NCI-H2227 treated with DMSO at 0.1 percent for 48 hours (cell line): Measurements from ENCODE around the gene MAD1L1.

Experiments used
- DNase-seq: peaks from one replicate; lab custom pipeline; 2025; lab: John Stamatoyannopoulos, UW

Gene MAD1L1

DNA sequence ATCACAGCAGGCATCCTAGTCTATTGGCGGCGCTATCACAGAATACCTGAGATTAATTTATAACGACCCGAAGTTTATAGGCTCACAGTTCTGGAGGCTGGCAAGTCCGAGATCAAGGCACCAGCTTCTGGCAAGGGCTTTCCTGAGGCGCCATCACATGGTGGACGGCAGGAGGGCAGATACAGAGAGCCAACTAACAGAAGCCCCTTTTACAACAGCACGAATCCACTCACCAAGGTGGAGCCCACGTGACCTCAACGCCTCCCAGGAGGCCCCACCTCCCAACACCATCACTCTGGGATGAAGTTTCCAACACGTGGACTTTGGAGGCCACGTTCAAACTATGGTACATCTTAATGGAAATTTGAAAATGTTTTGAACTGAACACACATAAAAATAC lies 307.4 kb downstream of the MAD1L1 start:
- DNase-seq, result no peak

DNA sequence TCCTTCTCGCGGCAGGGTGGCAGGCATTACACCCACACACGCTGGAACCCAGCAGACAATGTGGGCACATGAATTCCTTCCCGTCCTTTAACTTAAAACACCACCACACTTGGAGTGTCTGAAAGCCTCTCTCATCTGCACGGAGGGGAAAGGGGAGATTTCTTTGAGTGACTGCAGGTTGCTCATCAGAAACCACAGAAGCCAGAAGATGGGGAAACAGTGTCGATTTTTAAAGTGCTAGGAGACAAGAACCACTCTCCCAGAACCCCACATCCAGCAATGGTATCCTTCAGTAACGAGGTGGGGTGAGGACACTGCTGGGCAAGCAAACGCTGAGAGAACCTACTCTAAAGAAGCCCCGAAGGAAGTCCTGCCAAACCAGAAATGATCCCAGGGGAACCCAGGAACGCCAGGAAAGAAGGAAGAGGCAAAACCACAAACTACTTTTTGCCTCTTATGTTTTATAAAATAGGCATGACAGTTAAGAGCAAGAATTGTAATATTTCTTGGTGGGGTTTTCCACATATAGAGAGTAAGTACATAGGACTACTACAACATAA lies 308.4 kb downstream of the MAD1L1 start:
- no peak for DNase-seq

DNA sequence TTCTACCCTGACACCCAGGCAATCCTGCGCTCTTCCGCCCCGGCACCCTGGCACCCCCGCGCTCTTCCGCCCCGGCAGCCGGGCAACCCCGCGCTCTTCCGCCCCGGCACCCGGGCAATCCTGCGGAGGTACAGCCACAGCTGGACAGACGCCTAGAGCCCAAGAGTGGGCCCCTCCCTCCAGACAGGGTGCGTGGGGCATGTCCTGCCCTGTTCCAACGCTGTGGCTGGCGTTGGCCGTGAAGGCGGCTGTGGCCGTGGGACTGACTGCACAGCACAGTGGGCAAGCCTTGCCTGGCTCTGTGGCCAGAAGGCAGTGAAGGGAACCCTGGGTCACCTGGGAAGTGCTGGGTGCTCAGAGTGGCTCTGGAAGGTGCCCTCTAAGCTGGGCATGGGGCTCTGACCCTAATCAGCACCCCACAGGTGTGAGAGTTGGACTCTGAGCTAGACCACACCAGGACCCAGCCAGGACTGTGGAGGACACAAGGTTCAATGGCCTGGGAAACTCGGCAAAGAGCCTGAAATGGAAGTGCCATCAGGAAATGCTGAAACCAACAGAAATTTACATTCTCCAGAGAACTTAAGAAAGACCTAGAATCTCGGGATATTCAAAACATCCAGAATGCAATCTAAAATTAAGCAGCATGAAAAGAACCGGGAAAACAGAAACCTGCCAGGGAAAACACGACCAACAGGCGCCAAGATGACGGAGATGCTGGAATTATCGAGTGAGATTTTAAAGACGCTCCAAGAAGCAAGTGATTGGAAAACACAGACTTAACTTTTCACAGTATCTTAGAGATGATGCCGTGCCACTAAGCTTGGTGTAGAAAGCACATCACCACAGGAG lies 309.1 kb downstream of the MAD1L1 start:
- DNase-seq, result no peak

DNA sequence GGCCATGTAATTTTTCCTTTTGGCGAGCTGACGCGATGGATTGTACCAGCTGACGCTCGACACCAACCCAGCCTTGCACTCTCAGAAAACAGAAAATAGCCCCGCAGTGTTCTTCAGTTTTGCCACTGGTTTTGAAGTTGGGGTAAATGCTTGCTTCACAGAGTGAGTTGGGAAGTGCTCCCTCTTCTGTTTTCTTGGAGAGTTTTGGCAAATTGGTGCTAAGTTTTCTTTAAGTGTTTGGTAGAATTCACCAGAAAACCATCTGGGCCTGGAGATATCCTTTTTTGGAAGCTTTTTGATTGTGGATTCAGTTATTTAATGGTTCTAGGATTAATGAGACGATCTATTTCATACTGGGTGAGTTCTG lies 309.9 kb downstream of the MAD1L1 start:
- DNase-seq, result no peak

DNA sequence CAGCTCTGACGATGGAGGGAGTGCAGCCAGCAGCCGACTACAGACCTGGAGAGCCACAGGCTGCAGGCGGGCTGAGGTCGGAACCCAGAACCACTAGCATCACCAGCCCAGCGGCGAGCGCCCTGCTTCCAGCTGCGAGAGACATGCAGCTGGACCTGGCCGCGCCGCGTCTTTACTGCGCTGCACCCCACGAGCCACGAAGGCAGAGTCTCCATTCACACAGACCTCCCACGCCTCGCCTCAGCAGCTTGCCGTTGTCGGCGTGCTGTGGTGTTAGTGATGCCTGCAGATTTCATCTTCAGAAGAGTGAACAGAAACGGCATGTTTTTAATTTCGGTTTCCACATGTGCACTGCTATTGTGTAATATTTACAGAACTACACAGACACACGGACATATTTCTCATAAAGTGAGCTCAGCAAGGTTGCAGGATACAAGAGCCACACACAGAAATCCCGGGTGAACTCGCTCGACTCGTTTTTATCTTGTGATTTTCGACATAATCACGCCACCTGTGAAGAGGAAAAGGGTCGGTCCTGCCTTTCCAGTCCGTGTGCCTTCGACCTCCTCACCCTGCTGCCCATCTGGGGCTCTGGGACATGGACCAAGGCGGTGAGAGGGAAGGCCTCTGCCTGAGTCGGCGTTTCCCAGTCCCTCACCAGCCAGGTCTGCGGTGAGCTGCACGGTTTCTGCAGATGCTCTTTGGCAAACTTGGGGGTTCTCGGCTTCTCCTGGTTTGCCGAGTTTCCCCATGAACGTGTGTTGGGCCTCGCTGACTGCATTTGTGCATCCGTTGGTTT lies 310.5 kb downstream of the MAD1L1 start:
- no peak for DNase-seq

DNA sequence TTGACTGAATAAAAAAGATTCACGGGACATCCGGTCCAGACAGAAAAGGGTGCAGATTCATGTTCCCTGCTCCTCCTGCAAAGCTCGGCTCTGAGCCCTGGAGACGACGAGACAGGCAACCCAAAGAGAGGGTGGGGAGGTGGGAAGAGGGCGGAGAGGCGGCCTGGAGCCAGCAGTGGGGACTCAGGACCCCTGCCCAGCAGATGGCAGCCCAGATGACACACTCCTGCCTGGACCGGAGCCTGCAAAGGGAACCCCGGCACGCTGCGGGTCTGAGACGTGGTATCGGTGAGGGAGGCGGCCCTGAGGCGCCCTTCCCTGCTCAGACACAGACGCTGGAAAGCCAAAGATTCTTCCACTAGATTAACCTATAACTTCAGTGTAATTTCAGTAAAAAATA lies 311.9 kb downstream of the MAD1L1 start:
- no peak for DNase-seq

DNA sequence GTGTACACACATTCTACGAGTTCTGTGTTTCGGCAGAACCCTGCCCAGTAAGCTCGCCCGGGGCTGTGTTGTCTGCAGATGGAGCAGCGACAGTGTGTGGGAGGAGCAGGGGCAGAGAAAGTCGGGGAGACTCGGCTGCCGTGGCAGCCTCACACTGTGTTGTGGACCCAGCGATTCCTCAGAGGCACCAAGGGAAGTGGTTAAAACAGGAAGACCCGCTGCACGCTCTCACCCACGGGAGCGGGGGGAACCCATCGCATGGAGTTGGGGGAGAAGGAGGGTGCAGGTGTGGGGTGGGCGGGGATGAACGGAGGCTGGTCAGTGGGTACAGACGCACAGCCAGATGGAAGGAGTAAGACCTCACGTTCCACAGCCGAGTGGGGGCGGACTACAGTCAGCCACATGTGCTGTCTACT lies 312.5 kb downstream of the MAD1L1 start:
- no peak for DNase-seq

DNA sequence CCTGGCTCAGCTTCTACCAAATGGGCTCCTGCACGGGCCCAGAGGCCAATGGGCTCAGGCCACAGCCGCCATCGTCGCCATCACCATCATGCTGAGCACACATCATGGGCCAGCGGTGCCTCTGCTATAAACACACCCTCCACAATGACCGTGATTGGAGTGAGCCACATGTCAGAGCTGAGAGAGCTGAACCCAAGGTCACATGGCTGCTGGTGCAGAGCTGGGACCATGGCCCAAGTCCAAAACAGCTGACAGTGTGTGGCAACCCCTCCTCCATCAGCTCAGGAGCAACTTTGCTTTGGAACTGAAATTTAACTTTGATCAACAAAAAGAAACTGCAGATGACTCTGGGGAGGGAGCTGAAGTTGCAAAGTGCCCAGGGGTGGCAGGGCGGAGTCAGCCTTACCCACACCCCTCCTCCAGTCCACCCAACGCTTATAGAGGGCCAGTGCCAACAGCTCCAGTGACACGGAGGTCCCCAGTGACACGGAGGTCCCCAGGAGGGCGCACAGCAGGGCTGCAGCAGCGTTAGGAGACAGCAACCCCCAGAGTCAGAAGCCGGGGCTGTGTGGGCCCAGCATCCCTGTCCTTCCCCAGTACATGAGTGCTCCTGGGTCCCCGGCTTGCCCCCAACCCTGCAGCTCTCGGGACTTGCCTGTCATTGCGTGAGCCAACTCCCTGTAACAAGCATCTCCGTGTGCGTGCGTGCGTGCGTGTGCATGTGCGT lies 313.0 kb downstream of the MAD1L1 start:
- DNase-seq, result no peak

DNA sequence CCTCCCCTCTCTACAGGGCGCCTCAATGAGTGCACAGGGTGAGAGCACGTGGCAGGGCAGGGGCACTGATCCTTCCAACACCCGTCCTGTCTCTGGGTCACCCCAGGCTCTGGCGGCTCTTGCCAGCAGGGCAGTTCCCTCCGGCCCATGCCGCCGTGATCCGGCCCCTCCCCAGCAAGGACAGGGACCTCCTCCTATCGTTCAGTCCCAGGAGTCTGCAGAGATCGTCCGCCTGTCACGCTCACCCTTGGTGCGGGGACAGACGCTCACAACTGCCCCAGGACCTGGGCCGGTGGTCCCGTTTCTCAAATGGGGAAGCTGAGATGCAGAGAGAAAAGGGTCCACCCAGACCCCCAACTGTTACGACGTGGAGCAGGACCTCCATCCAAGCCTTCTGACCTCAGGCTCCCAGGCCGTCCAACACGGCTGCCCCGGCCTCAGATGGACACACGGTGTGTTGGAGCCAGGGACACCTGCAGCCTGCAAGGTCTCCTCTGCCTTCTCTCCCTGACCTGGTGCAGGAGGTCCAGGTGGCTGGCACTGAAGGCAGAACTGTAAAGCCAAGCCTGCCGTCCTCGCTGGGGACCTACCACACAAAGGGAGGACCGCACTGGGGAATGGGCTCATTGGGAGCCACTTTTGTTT lies 313.7 kb downstream of the MAD1L1 start:
- DNase-seq, result no peak

DNA sequence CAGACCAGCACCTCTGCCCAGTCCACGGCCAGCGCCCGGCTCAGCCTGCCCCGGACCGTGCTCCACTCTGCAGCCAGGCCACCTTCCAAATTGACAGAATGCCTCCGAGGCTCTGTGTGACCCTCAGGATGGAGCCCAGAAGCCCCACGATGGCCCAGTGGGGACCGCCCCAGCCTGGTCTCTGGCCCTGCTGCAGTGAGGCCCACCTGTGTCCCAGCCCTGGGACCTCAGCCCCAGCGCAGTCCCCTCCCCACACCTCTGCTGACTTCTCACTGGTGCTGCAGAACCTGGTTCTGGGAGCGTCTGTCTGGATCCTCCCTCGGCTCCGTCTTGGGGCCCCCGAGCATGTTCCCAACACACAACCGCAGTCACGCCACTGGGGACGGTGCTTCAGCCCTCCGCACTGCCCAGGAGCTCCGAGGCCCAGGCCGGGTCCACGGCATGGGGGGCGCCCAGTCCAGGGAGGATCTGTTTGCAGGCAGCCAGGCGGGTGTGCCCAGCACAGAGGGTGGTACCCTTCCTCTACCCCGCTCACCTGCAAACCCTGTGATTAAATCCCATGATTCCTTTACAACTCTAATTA lies 314.6 kb downstream of the MAD1L1 start:
- DNase-seq, result no peak

DNA sequence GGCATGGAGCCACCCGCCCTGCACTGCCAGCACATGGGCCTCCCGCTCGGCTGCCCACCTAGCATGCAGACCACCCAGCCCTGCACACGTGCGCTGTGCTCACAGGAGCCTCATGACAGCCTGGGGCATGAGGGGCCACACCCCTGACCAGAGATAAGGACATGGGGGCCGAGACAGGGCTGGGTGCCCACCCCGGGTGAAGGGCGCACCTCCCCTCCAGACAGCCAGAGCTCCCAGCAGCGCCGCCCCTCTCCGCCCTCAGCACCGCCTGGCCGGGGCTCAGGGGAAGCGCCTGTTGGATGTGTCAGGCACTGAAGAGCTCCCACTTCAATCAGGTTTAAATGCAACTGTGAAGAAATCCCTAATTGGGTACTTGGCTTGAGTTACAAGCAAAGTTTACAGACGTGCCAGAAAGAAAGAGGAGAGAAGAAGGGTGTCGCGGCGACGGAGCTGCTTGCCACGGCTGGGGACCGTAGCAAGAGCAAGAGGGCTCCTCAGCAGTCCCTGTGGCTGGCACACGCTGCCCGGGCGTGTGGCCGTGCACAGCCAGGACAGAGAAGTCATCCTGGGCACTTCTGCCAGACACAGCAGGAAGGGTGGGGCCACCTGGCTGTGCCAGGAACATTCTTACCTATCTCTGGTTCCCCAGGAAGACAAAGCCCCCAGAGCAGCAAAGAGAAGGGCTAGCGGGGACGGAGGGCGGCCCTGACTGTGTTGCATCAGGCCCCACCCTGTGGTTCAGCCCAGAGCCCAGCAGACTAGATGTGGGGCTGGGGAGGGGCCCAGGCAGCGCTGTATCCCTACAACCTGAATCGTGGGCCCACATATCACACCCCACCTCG lies 315.3 kb downstream of the MAD1L1 start:
- DNase-seq, result no peak

DNA sequence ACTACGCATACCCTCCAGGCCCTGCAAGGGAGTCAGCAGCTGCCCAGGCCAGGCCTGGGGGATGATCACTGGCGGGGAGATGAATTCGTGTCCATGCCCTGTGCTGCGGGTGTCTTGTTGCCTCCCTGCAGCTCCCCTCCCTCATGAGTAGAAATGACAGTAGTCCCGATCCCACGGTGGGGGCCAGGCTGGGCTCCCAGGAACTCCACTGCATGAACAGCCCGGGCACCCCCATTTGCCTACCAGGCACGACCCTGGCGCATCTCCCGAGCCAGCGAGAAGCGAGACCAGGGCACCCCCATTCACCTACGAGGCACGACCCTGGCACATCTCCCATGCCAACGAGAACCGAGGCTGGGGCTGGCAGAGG lies 316.2 kb downstream of the MAD1L1 start:
- DNase-seq, result no peak

DNA sequence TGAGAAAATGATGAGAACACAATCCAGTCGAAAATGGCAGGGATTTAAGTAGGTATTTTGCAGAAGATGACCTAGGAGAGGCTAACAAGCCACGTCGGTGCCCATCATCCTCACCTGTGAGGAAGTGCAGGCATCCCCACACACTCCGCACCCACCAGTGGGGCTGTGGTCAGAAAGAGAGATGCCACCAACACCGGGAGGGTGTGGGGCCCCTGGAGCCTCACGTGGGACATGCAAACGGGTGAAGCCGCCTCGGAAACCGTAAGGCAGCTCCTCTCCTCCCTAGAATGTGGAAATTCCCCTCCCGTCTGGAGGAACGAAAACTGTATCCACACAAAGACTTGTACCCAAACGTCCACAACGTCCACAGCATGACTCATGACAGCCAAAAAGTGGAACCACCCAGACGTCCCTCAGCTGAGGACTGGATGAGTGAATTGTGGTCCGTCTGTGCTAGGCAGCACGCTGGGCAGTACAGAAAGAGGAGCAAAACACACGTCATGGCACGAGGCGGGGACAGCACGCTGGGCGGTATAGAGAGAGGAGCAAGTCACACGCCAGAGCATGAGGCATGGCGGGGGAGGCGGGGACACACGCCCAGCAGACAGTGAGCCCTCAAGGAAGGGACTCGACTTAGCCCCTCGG lies 316.7 kb downstream of the MAD1L1 start:
- no peak for DNase-seq

DNA sequence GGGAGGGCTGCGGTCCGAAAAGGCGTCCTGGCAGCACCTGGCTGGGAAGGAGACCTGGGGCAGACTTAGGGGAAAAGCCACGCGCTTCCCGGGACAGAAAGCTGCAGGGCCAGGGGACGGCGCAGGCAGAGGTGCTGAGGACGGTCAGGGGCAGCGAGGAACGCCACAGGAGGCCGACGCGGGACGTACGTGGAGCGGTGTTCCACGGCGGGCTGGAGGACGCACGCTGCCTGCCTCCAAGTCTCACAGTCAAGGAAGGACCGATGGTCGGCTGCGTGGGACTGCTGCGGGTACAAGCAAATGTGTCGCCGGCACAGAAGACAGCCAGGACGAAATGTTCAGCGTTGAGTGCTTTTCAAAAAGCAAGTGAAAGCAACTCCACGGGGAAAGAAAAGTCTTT lies 317.4 kb downstream of the MAD1L1 start:
- no peak for DNase-seq

DNA sequence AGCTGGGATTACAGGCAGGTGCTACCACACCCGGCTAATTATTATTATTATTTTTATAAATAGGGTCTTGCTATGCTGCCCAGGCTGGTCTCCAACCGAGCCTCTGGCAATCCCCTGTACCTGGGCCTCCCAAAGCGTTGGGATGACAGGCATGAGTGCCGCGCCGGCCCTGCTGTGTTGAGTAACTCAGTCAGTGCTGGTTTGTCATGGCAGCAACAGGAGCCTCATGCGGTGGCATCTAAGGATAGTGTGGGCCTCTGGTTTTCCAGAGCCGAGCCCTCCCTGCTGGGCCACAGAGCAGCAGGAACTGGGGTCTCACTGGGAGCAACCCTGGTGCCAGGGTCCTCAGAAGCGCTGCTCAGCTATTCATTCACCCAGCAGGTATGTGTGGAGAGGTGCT lies 318.0 kb downstream of the MAD1L1 start:
- no peak for DNase-seq

DNA sequence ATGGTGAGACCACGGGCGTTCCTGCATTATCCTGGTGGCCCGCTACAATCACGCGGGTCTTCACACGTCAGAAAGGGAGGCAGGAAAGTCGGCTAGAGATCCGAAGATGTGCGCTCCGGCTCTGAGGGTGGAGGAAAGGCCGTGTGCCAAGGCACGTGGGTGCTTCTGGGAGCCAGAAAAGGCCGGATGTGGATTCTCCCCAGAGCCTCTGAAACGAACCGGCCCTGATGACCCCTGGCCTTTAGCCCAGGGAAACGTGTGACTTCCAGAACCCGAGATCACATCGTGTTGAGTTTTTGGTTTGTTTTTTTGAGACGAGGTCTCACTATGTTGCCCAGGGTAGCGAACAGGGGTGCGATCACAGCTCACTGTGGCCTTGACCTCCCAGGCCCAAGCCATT lies 318.4 kb downstream of the MAD1L1 start:
- no peak for DNase-seq

DNA sequence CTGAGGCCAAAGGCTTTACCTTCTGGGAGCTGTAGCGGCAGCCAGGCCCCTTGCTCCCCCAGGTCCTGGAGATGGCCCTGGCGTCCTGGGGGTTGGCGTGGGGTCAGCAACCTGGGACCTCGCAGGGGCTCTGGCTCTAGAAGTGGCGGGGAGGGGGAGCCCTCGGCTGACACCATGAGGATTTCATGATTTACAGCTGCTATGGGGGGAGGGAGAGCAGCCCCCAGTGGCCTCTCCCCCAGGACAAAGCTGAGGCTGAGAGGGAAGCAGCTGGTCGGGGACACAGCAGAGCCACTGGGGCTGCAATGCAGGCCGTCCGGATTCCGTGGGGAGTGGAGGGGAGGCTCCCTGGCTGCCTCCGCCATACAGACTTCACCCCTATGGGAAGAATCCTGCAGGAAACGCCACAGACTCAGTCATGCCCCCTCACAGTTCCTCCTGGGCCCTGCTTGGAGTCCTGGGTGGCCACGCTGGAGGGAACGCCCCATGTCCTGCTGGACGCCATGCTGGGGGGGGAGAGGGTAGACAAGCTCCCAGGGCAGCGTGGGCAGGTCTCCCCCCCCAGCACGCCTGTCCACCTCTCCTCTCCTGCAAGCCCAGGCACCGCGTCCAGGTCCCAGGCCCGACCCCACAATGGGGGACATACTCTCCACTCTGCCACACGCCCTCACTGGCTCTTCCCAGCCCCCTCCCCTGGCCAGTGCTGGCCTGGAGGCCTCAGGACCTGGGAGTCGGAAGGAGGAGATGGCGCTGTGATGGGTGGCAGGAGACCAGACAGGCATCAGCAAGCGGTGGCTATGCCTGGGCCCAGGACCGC lies 319.1 kb downstream of the MAD1L1 start:
- DNase-seq, result no peak

DNA sequence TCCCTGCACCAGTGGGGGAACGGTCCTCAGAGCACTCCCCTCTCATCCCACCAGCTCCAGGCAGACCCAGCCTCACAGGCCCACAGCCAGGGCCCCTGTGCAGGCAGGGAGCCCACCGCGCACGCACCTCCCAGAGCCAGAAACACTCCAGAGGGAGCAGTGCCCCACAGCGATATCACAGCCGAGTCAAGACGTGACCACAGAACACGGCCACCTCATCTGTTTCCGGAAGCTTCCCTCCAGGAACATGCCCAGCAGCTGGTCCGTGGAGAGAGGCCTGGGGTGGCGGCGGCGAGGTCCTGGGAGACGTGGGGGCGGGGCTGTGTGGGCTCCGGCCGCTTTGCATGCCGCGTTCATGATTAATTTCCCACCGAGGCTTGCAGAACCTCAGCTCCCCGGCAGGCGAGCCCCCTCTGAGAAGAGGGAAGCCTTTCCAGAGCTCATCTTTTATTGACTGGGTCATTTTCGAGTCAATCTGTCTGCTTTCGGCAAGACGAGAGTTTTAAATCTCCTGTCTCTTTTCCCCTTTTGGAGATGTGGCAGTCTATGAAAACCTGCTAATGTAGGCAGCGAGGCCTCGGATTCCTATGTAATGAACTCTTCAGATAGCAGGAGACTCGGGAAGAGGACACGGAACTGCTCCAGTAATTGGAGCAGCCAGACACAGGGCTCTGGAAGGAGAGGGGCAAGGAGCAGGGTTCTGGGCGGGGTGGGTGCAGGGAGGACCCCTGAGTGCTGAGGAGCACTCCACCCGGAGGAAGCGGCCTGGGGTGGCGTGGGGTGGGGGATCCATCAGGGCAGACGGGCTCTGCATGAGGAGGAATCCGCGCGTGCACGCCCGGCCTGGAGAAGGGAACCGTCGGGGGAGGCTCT lies 319.9 kb downstream of the MAD1L1 start:
- DNase-seq, result no peak
